Measurements from ENCODE around the gene MPHOSPH9. TPM values are rescaled to one million over a fixed set of nuclear protein-coding genes. Genes with fewer than 3 reads are reported as not detected.

MPHOSPH9 gene
- total and polyA plus RNA-seq, 4 donors, result 4.9 to 51.0 (median 32.7) TPM

- H3K9ac ChIP-seq (ENCODE audit: low read depth in 1 of 2, low read length in 2 of 2), result no peak overlapping the region
- TF ChIP-seq FOXA1 (IDR thresholded peaks at IDR 0.05) (no peak), HNF4A (conservative IDR thresholded peaks at IDR 0.05) (no peak), ZBTB33 (IDR thresholded peaks at IDR 0.05) (no peak), FOXA2 (IDR thresholded peaks at IDR 0.05) (no peak), TAF1 (conservative IDR thresholded peaks at IDR 0.05) (no peak), RAD21 (IDR thresholded peaks at IDR 0.05) (peak; percentile 19 to 20), CTCF (IDR thresholded peaks at IDR 0.05; ENCODE audit: low read depth, low read length, missing input control) (no peak), RXRA (IDR thresholded peaks at IDR 0.05) (no peak), HNF4G (IDR thresholded peaks at IDR 0.05) (no peak), SP1 (IDR thresholded peaks at IDR 0.05) (peak; percentile 26), REST (IDR thresholded peaks at IDR 0.05) (no peak), EGR1 (IDR thresholded peaks at IDR 0.05; ENCODE audit: low read depth in 2 of 2) (no peak), MAX (IDR thresholded peaks at IDR 0.05) (no peak), NR2F2 (IDR thresholded peaks at IDR 0.05) (peak; percentile 24), JUND (IDR thresholded peaks at IDR 0.05) (peak in 1 of 2 donors; percentile 35), YY1 (IDR thresholded peaks at IDR 0.05) (no peak), GABPA (IDR thresholded peaks at IDR 0.05 in 1 of 2, conservative IDR thresholded peaks at IDR 0.05 in 1 of 2) (no peak), ATF3 (IDR thresholded peaks at IDR 0.05) (no peak)
- H3K4me3 ChIP-seq (ENCODE audit: low read depth in 1 of 3, low read length in 3 of 3), result no peak overlapping the region
- H3K27me3 ChIP-seq (ENCODE audit: control insufficient read depth in 4 of 4, insufficient read depth in 4 of 4, low read length in 3 of 4), result no peaks in the 10 kb centered on the region
- peak overlapping the region; percentile 42 to 43 for H3K27ac ChIP-seq (ENCODE audit: low read depth in 1 of 2, low read length in 2 of 2)
- no peaks in the 10 kb centered on the region for H3K36me3 ChIP-seq (ENCODE audit: control insufficient read depth in 4 of 4, insufficient read depth in 3 of 4, low read depth in 1 of 4, low read length in 3 of 4)
- peaks cover 4 to 22% (median 15%) of the 10 kb centered on the region in 4 donors for H3K4me1 ChIP-seq (ENCODE audit: control insufficient read depth in 4 of 4, insufficient read depth in 4 of 4, low read length in 3 of 4)
- no peaks in the 10 kb centered on the region for H3K9me3 ChIP-seq (ENCODE audit: control insufficient read depth in 4 of 4, low read length in 3 of 4)
- DNase-seq (ENCODE audit: low spot score), result no peak
- 84% methylated on average over 8 of the region's 8 CpGs for WGBS
Measured at GRCh38 chr12:123115409-123116121, 117.4 kb downstream of the MPHOSPH9 start.

Measured in liver (tissue), 9 donors.